Stomach (tissue), 4 donors: ENCODE results near the gene LGR5.

Experiments used
- CTCF ChIP-seq, 7 experiments: fragments of 450-650 bp in 4 of 7; fragments of 200-600 bp in 3 of 7; sonication (generic) in 3 of 7; IDR thresholded peaks; one replicate each; pipeline ENCODE4 v1.5.1; 2016 to 2019; ENCODE audit warnings: antibody characterized with exemption in 7 of 7, control low read depth in 2 of 7, mild to moderate bottlenecking in 1 of 7
- EP300 ChIP-seq: sonication (generic); formaldehyde crosslinking; IDR thresholded peaks from one replicate; pipeline ENCODE4 v1.6.1; 2017; ENCODE audit warnings: antibody characterized with exemption

GRCh38 chr12:71407732-71408131, 31.9 kb upstream of the LGR5 start:
- TF ChIP-seq CTCF (IDR thresholded peaks at IDR 0.05) (no peak), EP300 (no peak)
